ENCODE measurements around the gene CATSPER4.

Gene CATSPER4

GRCh38 chr1:26164861-26165842, 25.2 kb upstream of the CATSPER4 start:
- no peak for DNase-seq

GRCh38 chr1:26166719-26167281, 23.6 kb upstream of the CATSPER4 start:
- no peak for DNase-seq

- DNase-seq = no peak
Measured at GRCh38 chr1:26168410-26169197, 21.8 kb upstream of the CATSPER4 start, which contains the start of gene C1orf232. TSS of gene C1orf232 (minus strand) at chr1:26168963. CDS start at chr1:26168499, 464 bp downstream.

GRCh38 chr1:26169198-26169554, 21.2 kb upstream of the CATSPER4 start:
- no peak for DNase-seq

GRCh38 chr1:26169669-26170471, 20.5 kb upstream of the CATSPER4 start, which contains the start of gene ZNF593:
TSS of gene ZNF593 (plus strand) at chr1:26169908. CDS start at chr1:26169984, 76 bp downstream.
- DNase-seq = peak; percentile 94

DNA sequence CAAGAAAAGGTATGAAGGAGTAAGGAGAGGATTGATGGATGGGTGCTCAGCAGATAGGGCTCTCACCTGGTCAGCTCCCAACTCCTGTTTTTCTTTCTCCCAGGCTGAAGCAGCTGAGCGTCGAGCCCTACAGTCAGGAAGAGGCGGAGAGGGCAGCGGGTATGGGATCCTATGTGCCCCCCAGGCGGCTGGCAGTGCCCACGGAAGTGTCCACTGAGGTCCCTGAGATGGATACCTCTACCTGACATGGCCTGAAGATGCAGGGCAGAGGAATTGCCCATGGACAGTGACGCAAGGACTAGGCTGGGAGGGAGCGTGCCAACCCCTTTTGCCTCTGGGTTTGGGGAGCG, 20.0 kb upstream of the CATSPER4 start:
- DNase-seq = no peak

DNA sequence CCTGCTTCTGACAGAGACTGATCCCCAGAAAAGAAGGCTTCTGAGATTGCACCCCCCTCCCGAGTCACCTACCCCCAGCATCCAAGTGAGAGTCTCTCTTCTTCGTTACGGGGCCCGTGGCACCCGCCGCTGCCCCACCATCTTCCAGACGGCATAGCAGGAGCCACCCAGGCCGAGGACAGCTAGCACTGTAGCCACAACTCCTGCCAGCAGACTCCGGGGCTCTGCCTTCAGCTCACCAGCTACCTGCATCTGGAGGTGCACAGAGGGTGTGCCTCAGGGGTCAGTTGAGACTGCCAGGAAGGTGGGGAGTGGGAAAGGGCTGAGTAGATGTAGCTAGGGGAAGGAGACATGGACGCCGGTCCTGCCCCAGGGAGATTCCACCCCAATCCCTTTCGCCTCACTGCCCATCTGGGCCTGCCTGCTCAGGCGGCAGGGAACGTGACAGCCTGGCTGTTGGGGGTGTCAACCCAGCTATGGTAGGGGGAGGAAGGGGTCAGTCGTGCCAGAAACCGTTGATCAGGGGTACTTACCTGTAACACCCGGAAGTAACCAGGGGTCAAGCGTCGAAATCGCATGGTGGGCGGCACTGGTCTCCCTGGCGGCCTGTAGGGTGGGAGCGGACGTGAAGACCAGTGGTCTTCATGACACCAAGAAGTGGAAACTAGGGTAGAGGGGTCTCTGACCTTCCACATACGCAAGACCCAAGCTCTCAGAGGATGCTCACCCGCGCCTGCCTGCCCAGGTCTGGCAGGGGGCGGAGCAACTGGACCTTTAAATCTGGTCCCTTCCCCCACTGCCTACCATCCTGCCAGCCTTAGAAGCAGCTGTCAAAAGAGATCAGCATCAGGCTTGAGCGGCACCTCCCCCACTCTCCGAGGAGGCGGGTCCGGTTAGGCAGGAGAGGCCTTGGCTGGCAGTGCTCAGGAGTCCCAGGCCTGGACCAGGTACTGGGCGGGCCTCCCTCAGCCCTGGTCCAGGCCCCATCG, 19.0 kb upstream of the CATSPER4 start, which contains the start of gene ZNF593OS:
TSS of gene ZNF593OS (minus strand) at position 749 of the 989 bp plus-strand sequence. CDS start at position 578, 171 bp downstream.
- DNase-seq = no peak

GRCh38 chr1:26175346-26175745, 15.1 kb upstream of the CATSPER4 start:
- no peak for DNase-seq

GRCh38 chr1:26177182-26177684, 13.2 kb upstream of the CATSPER4 start, which contains the start of gene CNKSR1:
TSS of gene CNKSR1 (plus strand) at chr1:26177491. CDS start at chr1:26177548, 57 bp downstream.
- DNase-seq = no peak

GRCh38 chr1:26180010-26180506, 10.3 kb upstream of the CATSPER4 start:
- no peak for DNase-seq

- no peak for DNase-seq
Measured at GRCh38 chr1:26181586-26182382, 8.6 kb upstream of the CATSPER4 start.

DNA sequence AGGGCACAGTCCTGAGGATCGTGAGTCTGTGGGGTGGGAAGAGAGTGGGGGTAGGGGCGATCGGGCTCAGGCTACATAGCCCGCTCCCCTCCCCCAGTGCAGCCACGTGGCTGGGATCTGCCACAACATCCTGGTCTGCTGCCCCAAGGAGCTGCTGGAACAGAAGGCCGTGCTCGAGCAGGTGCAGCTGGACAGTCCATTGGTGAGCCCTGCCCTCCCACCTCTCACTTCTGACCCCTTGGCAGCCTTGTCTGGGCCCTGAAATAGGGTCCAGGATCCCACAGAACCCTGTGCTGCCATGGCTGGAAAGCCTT, 8.1 kb upstream of the CATSPER4 start:
- DNase-seq = no peak

- DNase-seq = no peak
Measured at GRCh38 chr1:26184086-26184485, 6.3 kb upstream of the CATSPER4 start.

DNA sequence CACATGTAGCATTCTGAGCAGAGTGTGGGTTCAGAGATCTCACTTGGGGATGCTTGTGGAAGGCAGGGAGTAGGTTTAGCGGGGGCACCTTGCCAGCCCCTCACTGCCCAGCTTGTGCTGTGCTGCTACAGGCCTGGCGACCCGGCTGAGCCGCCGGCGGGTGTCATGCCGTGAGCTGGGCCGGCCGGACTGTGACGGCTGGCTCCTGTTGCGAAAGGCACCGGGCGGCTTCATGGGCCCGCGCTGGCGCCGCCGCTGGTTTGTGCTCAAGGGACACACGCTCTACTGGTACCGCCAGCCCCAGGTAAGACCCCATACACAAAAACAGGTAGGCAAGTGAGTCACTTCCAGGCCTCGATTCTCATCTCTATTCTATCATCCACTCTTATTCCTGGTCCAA, 5.5 kb upstream of the CATSPER4 start:
- no peak for DNase-seq

GRCh38 chr1:26187882-26188281, 2.5 kb upstream of the CATSPER4 start:
- no peak for DNase-seq

DNA sequence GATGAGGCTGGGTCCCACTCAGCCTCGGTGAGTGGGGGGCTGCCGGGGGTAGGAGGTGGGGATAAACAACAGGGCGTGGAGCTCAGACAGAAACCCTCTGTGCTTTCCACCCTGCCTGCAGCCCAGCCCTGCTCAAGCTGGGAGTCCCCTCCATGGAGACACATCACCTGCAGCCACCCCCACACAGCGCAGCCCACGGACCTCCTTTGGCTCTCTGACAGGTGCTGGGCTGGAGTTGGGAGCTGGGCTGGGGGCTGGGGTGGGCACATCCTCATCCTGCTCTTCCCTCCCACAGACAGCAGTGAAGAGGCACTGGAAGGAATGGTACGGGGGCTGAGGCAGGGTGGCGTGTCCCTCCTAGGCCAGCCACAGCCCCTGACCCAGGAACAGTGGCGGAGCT, 1.9 kb upstream of the CATSPER4 start:
- no peak for DNase-seq

DNA sequence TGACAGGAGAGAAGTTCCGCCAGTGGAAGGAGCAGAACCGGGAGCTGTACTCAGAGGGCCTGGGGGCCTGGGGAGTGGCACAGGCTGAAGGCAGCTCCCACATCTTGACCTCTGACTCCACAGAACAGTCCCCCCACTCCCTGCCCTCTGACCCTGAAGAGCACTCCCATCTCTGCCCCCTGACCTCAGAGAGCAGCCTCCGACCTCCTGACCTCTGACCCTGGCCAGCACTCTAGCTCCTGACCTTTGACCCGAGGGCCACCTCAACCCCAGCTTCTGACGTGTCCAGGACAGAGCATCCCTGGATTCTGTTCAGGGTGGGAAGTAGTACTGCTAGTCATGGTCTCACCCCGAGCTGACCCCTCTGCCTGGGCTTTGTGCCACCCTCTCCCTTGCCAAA, 1.1 kb upstream of the CATSPER4 start:
- DNase-seq = no peak

DNA sequence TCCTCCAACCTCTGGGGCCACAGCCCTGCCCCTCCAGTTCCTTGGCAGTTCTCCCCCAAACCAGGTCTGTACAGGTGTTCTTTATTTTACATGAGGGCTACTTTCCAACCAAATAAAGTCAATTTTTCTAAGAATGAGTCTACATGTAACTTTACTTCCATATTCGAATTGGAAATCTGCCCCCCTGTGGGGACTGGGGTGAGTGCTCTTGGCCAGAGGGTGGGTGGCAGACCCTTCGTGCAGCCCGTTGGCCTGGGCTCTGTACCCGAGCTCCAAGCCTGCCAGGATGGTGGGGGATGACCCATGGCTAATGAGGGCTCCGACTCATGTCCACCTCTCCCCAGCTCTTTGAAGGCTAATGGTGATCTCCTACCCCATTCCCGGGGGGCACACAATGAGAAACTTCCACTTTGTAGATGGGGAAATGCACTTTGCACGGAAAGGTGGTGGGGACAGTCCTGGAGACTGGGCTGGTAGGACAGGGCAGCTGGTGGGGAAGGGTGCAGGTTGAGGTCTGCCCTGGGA, 589 bp upstream of the CATSPER4 start:
- DNase-seq = no peak

DNA sequence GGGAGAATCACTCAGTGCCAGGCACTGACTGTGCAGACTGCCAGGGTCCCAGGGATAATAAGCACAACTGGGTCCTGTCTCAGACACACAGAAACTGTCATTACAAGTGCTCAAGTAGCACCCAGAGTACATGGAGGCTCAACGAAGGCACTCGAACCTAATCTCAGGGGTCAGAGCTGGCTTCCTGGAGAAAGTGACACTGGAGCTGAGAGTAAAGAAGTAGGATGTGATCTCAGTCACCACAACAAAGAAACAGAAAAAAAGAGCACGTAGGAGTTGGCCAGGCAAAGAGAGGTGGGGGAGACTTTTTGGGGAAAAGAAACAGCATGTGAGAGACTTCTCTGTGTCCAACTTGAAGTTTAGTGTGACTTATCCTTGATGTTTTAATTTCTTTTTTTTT, 1.3 kb downstream of the CATSPER4 start:
- DNase-seq = no peak

DNA sequence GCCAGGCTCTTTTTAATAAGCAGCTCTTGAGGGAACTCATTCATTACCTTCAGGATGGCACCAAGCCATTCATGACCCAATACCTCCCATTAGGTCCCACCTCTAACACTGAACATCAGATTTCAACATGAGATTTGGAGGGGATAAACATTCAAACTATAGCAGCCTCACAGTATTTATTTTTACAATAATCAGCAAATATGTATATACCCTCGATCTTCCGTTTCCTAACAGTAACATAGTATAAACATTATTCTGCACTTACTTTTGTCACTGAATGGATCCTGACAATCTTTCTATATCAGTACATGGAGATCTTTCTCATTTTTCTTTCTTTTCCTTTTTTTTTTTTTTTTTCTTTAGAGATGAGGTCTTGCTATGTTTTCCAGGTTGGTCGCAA, 5.4 kb downstream of the CATSPER4 start:
- DNase-seq = no peak
